ENCODE measurements around the gene RASGRF1.
A peak's percentile ranks its signal among the peaks of the same experiment; 100 is the strongest.

GRCh38 chr15:78988361-78988911 lies 102.1 kb downstream of the RASGRF1 start:
- TF ChIP-seq MAX (IDR thresholded peaks at IDR 0.05; ENCODE audit: low read depth, low read length) (peak; percentile 85), POLR2A (IDR thresholded peaks at IDR 0.05; ENCODE audit: extremely low read depth, insufficient read length) (no peak)

Data from NB4 (cell line).